Stimulated activated CD8-positive, alpha-beta memory T cell treated with anti-CD3 and anti-CD28 coated beads, Interleukin-2, amount 100 ng/mL, for 1 hour (primary cell): ENCODE measurements around the gene CABP7.

Source experiments
- DNase-seq, 2 donors: peaks; one replicate each; pipeline ENCODE4 v3.0.0-alpha.2; 2020; ENCODE audit warnings: low read depth in 2 of 2

Gene CABP7

DNA sequence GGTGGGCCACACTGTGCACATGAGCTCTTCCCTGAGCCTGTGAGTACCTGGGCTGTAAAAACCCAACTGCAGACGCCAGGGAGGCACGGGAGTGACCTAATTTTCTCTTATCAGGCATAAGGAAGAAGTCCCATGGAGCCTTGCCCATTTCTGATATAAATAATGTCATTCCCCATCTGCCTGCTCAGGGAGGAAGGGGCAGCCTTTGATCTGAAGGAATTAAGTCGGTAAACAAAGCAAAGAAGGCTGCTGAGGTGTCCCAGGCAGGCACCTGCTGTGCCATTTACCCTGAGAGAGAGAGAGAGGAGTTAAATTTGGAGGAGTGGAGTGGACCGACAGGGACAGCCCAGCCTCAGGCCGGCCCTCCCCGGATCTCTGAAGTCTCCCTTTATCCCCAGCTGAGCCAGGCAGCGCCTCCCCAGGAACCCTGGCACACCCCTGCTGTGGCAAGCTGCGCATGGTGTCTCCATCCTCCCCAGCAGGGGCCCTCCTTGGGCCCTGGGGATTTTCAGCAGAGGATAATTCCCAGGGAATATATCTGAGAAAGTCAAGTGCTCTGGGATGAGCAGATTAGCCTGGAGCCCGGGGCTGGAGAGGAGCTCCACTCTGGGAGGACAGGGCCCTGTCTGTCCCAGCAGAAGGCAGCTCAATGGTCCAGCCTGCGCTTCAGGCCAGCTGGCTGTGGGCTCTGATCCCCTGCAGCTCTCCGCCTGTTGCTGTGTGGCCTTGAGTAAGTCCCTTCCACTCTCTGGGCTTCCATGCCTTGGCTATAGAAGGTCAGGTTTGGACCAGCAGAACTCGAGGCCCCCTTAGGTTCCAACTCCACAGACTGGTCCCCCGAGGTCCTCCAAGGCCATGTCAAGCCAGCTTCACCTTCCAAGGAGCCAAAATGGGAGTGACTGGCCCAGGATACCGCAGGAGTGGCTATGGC lies 17.5 kb upstream of the CABP7 start:
- no peak for DNase-seq

DNA sequence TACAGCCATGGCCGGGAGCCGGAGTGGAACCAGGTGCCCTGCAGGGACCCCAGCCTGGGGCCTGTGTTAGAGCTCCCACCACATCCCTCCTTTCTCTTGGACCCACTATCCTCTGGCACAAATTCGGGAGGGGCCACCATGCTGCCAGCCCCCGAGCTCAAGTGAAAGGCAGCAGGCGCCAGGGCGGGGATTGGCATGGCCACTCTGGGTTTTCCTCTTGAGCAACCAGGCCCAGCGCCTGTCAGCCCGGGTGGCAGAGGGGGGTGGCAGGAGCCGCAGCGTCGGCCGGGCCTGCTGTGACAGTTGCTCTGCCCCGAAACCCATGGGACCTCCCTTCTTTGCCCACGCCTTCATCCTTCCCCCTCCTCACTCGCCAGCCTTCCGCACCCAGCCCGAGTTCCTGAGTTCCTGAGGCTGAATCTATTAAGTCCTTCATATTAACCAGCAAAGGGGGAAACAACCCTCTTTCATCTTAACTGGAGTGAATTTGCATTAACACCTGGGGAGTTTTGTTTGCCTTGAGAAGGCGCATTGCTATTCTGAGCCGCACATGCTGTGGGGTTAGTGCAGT lies 16.8 kb upstream of the CABP7 start:
- DNase-seq, result no peak

DNA sequence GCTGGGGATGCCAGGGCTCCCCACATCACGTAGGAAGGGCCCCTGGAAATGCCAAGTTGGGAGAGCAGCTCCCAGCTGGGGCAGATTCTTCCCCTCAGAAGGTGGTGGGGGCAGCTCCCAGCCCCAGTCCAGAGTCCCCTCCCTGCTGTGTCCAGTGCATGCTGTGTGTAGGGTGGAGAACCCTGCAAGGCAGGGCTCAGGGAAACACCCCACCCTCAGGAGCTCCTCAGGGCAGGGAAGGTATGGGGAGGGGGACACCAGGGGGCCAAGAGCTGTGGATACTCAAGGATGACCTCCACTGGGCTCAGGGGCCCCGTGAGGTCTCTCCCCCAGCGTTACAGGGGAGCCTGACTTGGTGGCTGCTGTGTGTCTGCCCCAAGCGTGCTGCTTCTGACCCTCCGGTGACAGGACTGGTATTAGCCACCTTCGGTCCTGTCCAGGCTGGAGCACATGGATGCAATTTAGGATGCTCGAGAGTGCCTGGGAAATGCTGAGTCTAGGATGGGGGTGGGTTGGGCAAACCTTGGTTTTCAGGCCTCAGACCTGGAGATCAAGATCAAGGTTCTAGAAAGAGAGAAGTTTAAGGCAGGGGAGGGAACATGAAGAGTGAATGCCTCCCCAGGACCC lies 16.1 kb upstream of the CABP7 start:
- no peak for DNase-seq

DNA sequence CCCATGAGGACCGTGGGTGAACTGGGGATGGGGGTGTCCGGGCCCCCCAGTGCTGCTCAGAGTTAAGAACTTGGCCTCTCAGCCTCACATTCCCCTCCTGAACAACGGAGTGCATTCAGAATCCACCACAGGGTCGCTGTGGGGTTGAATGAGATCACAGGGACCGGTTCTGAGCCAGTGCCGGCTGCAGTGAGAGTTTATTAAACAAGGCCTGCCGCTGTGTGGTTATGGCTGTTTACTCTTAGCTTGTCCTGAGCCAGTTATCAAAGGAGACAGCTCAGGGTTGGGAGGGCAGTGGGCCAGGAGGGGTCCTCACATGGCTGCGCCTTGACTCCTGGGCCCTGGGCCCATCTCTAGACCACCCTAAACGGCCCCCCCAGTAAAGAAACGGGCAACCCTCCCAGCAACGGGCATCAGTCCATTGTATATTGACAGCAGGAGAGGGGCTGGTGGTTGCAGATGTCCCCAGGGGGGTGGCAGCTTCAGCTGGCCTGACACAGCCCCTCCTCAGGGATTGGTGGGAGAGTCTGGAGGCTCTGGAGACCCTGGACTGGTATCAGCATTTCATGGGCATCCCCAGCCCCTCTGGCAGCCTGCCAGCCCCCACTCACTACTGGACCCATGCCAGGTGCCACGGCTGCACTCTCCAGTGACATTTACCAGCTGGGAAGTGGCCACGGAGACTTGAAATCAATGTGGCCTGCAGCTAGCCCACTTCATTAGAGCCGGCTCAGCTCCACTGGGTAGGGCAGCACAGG lies 15.1 kb upstream of the CABP7 start:
- DNase-seq, result no peak

DNA sequence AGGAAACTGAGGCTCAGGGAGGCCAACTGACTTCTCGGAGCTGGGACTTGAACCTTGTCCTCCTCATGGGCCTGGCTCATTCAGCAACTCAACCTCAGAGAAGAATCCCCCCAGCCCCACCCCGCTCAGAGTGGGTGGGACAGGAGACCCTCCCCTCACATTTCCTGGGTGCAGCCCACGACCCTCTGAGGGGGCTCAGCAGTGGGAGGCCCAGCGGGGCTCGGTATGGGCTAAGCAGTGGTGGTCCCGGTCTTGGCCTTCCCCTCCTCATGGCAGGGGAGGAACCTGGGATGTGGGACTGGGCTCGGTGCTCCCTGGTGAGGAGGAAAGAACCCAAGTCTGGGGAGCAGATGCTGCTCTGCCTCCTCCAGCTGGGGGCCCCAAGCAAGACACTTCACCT lies 14.2 kb upstream of the CABP7 start:
- DNase-seq, result no peak

DNA sequence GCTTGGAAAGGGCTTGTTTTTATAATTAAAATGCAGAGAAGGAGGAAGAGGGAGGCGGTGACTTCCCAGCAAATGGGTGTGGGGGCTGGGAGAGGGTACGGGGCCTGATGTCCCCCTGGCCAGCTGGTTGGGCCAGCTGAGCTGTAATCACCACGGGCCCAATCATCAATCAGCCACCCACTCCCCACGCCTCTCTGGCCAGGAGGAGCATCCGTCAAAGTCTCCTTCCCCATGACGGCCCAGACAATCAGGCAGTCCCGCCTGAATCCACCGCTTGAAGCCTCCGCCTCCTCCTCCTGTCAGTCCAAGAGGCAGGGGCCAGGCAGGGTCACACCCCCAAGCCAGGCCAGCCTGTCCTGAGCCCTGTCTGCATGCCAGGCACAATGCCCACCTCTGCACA lies 13.3 kb upstream of the CABP7 start:
- DNase-seq, result no peak

DNA sequence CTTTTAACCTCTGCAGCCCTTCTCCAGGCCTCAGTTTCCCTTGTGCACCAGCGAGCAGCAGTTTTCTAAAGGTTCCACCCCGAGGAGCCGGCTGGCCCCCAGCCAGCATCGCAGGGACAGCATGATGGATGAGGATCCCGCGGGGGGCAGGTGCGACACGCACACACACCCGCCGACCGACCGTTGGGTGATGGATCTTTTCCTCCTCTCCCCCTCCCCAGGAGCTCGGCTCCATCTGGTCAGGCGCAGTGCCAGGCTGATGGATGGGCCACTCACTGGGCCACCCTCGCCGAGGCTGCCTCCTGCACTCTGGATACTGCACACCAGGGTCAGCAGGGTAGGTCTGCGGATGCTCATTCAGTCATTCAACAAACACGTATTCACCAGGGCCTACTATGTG lies 12.8 kb upstream of the CABP7 start:
- DNase-seq, result no peak

DNA sequence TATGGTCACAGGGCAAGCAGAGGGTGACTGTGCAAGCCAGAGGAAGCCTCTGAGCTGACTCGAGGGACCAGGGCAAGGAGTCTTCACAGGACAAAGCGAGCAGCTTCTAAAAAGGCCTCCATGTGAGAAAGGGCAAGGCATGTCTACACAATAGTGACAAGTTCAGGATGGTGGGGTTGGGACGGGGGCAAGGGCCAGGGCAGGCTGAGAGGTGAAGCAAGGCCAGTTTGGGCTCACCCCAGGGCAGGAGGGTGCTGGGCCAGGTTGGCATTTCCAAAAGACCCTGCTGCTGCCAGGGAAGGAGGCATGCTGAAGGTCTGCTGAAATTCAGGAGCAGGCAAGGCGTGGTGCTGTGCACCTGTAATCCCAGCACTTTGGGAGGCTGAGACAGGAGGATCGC lies 12.3 kb upstream of the CABP7 start:
- no peak for DNase-seq

DNA sequence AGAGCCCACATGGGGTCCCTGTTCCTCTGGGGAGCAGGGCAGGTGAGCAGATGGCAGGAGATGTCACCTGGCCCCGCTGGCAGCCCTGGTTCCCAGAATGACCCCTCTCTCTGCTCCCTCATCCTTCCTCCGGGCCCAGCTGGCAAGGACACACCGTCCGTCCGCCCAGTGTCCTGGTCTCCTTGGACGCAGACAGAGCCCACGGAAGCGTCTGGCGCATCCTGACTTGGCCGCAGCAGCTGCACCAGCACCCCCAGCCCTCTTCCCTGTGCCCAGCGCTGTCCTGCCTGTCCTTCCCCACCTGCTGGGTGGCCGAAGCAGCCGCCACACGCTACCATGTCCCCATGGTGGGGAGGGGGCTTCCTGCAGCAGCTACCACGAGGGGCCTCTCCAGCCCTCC lies 9.6 kb upstream of the CABP7 start:
- DNase-seq, result no peak

DNA sequence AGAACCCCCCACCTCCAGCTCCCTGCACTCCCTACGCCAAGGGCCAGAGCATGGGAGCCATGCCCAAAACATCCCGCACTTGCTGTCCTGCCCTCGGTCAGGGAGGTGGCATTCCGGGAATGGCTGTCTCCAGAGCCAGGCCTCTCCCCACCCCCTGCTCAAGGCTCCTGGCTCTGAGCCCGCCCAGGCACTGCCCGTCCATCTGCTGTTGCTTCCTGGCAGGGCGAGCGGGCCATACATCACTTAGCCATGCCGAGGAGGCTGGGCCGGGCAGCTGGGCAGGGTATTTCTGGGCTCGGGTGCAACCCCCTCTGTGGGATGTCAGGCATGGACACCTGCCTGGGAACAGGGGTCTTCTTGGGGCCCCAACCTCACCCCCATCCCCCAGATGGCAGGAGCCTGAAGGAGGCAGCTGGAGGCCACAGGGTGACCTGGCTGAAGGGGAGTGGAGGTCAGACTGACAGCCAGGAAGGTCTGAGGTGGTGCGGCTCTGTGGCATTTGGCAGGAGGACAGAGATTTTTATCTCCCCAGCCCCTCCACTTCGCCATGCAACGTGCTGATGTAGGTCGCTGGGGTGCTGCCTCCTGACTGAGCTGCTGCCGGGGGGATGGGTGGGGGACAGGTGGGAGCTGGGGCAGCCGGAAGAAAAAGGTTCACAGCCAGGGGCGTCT lies 8.7 kb upstream of the CABP7 start:
- DNase-seq, result no peak

DNA sequence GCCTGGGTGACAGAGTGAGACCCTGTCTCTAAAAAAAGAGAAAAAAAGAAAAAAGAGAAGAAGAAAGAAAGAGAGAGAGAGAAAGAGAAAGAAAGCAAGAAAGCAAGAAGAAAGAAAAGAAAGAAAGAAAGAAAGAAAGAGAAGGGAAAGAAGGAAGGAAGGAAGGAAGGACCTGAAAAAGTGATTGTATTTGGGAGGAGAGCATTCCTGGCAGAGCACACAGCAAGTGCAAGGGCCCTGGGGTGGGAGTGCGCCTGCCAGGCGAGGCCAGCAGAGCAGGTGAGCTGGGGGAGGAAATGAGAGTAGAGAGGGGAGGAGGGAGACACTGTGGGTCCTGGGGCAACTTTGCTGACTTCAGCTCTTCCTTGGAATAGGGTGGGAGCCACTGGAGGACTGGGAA lies 7.7 kb upstream of the CABP7 start:
- no peak for DNase-seq

DNA sequence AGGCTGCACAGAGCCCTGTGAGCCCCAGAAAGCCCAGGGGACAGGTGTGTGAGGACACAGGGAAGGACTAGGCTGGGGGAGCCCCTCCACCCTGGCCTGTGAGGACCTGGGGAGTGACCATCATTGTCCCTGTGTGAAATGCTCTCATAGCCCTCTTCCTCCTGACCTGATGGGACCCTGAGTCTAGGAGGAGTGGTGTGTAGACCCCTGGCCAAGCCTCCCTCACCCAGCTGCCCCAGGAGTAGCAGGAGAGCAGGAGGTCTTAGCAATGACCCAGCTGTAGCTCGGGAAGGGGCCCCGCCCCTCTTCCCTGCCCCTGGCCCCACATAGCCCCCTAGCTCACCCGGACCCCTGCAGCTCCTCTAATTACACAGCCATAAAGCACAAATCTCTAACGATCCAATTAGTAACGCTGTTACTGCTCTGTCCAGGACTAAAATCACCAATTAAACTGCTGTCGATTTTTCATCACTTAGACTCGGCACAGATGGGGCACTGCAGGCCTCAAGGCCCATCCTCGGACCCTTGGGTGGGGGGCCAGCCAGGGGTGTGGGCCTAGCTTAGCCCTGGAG lies 6.6 kb upstream of the CABP7 start:
- no peak for DNase-seq

DNA sequence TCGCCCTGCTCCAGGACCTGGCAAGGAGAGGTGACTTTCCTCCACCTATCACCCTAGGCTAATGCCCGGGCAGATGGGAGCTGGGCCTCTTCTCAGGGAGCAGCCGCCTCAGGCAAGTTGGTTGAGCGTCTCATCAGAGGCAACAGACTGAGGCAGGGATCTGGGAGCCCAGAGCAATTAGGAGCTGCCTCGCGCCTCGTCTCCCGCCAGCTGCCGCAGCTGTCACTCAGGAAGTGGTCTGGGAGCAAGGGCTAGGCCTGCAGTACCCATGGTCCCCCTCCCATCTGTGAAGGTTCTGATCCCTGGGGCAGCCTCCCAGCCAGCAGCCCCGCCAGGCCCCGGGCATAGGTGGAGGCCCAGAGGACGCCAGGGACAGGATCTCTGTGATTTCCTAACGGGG lies 4.6 kb upstream of the CABP7 start:
- DNase-seq, result no peak

DNA sequence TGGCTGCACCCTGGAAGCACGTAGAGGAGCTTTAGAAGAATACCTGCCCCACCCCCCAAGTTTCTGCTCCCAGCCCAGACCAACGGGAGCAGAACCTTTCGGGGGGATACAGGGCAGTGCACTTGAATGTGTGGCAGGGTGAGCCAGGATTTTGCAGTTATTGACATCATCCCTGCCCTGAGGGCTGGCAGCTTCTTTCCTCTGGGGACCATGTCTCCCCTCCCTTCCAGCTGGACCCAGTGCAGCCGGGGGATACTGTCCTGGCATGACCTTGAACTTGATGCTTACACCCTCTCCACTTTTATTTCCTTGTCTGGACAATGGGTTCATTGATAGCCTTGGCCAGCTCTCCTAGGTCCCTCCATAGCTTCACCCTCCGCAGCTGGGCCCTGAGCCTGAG lies 4.1 kb upstream of the CABP7 start:
- DNase-seq, result no peak

DNA sequence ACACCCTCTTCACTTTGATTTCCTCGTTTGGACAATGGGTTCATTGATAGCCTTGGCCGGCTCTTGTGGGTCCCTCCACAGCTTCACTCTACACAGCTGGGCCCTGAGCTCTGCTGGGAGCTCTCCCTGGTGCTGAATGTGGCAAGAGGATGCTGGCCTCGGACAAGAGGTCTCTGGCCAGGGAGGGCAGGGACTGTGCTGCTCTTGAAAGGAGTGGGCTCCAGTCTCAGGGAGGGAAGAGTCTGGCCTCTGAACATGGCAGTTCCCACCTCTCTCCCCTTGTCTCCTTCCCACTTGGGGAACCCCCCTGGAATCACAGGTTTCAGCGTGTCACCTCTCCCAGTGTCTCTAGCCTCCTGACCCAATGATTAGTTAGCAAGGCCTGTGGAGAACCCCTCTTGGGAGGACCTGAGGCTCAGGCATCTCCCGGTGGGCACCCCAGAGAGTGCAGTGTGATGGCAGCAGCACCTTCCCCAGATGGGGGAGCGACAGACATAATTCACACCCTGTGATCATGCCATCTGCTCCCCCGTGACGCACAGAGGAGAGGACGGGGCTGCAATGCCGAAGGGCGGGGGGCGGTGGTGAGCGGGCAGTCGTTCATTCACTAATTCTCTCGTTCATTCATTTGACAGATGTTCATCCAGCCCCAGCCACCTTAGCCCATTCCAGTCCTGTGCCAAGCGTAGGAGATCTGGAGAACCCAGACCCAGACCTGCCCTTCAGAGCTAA lies 2.8 kb upstream of the CABP7 start:
- no peak for DNase-seq

DNA sequence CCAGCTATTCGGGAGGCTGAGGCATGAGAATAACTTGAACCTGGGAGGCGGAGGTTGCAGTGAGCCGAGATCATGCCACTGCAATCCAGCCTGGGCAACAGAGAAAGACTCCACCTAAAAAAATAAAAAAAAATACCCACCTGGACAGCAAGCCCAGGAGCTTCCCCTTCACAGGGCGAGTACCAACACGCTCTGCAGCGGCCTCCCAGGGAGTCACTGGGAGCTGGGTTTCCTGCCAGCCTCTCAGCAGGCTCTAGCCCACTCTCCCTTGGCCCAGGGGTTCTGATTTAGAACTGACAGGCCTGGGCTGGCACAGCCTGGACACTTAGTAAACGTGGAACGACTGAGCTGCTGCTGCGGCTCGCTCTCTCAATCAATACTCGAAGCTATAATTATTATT lies 2.0 kb upstream of the CABP7 start:
- DNase-seq, result no peak

DNA sequence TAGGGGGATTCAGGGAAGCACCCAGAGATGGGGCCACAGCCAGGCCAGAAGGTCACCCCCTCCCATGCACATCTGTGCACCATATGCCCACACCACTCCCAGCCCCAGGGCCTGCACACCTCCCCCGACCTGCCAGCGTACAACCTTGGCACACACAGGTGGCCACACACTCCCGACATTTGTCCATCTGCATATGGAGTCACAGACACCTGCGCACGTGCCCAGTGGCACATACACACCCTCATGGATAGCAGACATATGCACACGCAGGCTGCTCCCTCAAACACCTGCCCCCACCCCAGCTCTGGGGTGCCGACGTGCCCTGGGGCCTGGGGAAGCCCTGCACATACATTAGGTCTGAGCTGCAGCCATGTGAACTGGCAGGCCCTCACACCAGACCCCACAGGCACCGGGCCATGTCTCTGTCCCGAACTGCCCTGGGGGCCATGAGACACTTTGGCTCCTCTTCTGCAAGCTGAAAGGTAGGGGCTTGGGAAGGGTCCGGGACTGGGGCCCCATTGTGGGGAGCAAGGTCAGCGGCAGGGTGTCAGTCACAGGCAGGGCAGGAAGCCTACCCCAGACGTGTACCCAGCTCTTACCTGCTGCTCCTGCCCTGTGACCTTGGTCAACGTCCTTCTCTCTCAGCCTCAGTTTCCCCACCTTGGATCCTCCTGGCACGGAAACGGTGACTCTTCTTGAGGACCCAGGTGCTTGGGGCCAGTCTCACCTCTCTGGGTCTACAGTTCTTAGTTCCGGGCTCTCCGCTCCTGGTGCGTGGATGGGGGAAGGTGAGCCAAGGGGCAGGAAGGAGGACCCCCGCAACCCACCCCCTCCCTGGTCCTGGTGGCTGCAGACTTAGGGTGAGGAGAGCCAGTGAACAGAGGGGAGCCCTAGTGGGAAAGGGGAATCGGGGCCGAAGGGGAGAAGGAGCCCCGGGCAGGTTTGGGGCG lies 579 bp upstream of the CABP7 start:
- DNase-seq, result no peak

DNA sequence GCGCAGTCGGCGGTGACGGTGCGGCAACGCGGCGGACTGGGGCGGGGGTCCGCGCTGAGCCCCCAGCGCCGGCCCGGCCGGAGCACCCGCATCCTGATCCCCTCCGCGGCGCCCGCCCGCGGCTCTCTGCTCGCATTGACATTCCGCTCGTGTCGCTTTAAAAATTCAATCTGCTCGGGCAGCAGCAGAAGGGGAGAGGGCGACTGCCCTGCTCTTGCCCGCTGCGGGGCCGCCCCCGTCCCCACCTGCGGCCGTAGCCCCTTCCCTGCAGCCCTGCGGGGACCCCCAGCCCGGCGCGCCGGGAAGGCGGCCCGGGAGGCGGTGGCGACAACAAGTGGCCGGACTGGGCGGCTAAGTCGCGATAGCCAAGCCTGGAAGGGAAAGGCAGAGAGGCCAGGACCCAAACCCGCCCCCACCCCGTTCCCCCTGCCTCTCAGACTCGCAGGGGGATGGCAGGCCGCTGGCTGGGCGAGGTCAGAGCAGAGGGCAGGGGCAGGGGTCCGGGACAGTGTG lies 1.1 kb downstream of the CABP7 start:
- no peak for DNase-seq

DNA sequence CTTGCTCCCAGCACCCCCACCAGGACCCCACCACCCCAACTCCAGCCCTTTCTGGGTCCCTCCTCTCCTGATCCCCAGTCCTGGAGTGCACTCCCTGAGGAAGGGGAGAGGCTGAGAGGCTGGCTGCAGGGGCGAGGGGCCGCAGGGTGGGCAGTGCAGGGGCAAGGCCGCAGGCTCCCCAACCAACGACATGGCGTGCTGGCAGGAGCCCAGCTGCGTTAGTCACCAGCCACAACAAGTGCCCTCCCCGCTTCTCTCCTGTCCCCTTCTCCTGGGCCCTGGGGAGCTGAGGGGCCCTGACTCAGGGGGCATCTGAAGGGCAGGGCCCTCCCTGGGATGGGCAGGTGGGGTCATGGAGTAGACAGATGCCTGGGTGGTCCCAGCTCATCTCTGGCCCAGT lies 2.3 kb downstream of the CABP7 start:
- no peak for DNase-seq
